Measurements from ENCODE around the gene NAXE.

- TF ChIP-seq SUZ12 (IDR thresholded peaks at IDR 0.05) (no peak), FOXM1 (IDR thresholded peaks at IDR 0.05; ENCODE audit: borderline replicate concordance) (no peak), SP1 (IDR thresholded peaks at IDR 0.05) (no peak), ELF4 (IDR thresholded peaks at IDR 0.05) (no peak), FOXA1 (IDR thresholded peaks at IDR 0.05) (no peak), FOXK2 (IDR thresholded peaks at IDR 0.05) (no peak), PKNOX1 (IDR thresholded peaks at IDR 0.05) (no peak), BHLHE40 (IDR thresholded peaks at IDR 0.05; ENCODE audit: borderline replicate concordance) (no peak), NFRKB (IDR thresholded peaks at IDR 0.05) (no peak), TARDBP (IDR thresholded peaks at IDR 0.05) (no peak), CTBP1 (IDR thresholded peaks at IDR 0.05; ENCODE audit: borderline replicate concordance) (no peak), ARNT (IDR thresholded peaks at IDR 0.05) (no peak), HDGF (IDR thresholded peaks at IDR 0.05; ENCODE audit: borderline replicate concordance) (no peak)
These were observed 31.7 kb upstream of the NAXE start for GRCh38 chr1:156559797-156560385.

Data from HEK293T (cell line).